Caco-2 (cell line): ENCODE data around the gene MAN2A1. TPM values are rescaled to one million over a fixed set of nuclear protein-coding genes. Genes with fewer than 3 reads are reported as not detected.

Experiments
- BruUV-seq: library from RNA; stranded (reverse); fragments of 400-500 nt; replicated peaks from 2 replicates; lab custom pipeline; 2021; lab: Mats Ljungman, UMichigan
- CTCF ChIA-PET: fragments of 300-600 bp; sonication (Branson Sonifier 250); formaldehyde crosslinking; loops from one replicate; lab custom pipeline; 2022; ENCODE audit warnings: antibody characterized with exemption; lab: Charles Lee
- POLR2A ChIA-PET: fragments of 300-600 bp; sonication (Branson Sonifier 250); formaldehyde crosslinking; loops from one replicate; lab custom pipeline; 2022; ENCODE audit warnings: antibody characterized with exemption; lab: Charles Lee
- DNase-seq, 2 experiments: peaks; one replicate each; pipeline versions ENCODE4 v3.0.0 to v3.0.0-alpha.2; 2020 to 2022
- H3K27me3 ChIP-seq: replicated peaks from 2 replicates; pipeline ENCODE4 v1.6.0; 2011; ENCODE audit warnings: low read length; ENCODE audit not compliant: control insufficient read depth, insufficient read depth
- H3K36me3 ChIP-seq: 2 replicates; pipeline ENCODE4 v1.5.1; 2011; ENCODE audit warnings: low read length; ENCODE audit not compliant: control insufficient read depth, insufficient read depth
- H3K4me1 ChIP-seq: fragments of 250-450 bp; sonication (Bioruptor Pico); 2 replicates; pipeline ENCODE4 v1.5.1; 2020; ENCODE audit warnings: mild to moderate bottlenecking
- H3K4me3 ChIP-seq: 2 replicates; pipeline ENCODE4 v1.5.1; 2011; ENCODE audit warnings: low read depth, mild to moderate bottlenecking, control low read depth, low read length
- H3K9me3 ChIP-seq: fragments of 250-450 bp; sonication (Bioruptor Pico); 2 replicates; pipeline ENCODE4 v1.5.1; 2020; ENCODE audit warnings: mild to moderate bottlenecking, moderate library complexity
- H3K27ac Mint-ChIP-seq: one replicate; pipeline ENCODE4 v1.8.0; 2022; ENCODE audit warnings: mixed read lengths; ENCODE audit not compliant: unreplicated experiment
- H3K27me3 Mint-ChIP-seq: one replicate; pipeline ENCODE4 v1.8.0; 2022; ENCODE audit warnings: mixed read lengths; ENCODE audit not compliant: insufficient read depth, unreplicated experiment
- H3K36me3 Mint-ChIP-seq: one replicate; pipeline ENCODE4 v1.8.0; 2022; ENCODE audit warnings: mild to moderate bottlenecking, mixed read lengths; ENCODE audit not compliant: insufficient read depth, unreplicated experiment
- H3K4me1 Mint-ChIP-seq: one replicate; pipeline ENCODE4 v1.8.0; 2022; ENCODE audit warnings: low read depth, mixed read lengths; ENCODE audit not compliant: unreplicated experiment
- H3K4me3 Mint-ChIP-seq: one replicate; pipeline ENCODE4 v1.8.0; 2022; ENCODE audit warnings: mild to moderate bottlenecking, moderate library complexity, mixed read lengths; ENCODE audit not compliant: unreplicated experiment
- H3K9me3 Mint-ChIP-seq: one replicate; pipeline ENCODE4 v1.8.0; 2022; ENCODE audit warnings: mixed read lengths; ENCODE audit not compliant: unreplicated experiment
- intact Hi-C: fragments of 100-400 bp; cut with micrococcal nuclease; formaldehyde crosslinking; loops from one replicate; pipeline ENCODE4 v1.10.0; 2022; ENCODE audit not compliant: unreplicated experiment
- total RNA-seq: library from RNA; stranded (reverse); gene quantifications from 2 replicates; pipeline ENCODE4 v1.2.3, GENCODE V29; 2022
- TF ChIP-seq, protein P1 (sequence below), 2 experiments: fragments of 200-600 bp in 1 of 2; IDR thresholded peaks; 1 replicate in 1 of 2; 2 replicates in 1 of 2; pipeline versions ENCODE4 v1.5.1 to v1.8.0; 2011 to 2022; ENCODE audit warnings: antibody characterized with exemption in 1 of 2, control low read depth in 1 of 2, inconsistent platforms in 1 of 2, low read depth in 1 of 2, low read length in 1 of 2, mild to moderate bottlenecking in 1 of 2, moderate library complexity in 1 of 2; ENCODE audit not compliant: insufficient read depth in 1 of 2, severe bottlenecking in 1 of 2, unreplicated experiment in 1 of 2

The MAN2A1 gene
- total RNA-seq, 1 experiment from 2014 or later: 57.3 TPM

DNA sequence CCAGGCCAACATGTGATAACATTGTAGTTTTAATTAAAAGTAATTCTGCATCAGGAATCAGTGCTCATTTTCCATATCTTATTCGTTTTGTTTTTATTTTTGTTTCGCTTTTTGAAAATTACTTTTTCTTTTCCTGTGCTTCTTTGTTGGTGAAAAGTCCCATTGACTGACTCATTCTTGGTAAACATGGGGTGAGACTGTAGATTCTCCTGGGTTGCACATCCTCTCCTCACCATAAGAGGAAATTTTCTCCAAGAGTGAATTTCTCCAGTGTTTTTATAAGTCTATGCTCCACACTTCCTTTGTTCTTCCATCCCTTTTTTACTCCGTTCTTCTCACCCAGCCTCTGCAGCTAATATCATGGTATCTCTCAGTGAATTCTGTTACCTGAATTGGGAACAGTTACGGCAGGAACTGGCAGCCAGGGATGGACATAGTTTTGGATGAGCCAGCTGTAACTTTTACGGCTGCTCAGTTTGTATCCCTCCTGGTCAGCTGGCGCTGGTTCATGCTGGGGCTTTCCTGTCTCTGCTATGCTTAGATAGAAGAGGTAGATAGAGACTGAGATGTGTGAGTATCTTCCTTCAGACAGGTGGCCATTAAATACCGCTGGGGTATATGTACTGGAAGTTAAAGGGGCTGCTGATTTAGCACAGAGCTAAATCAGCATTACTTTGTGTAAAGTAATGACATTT, 80.0 kb downstream of the MAN2A1 start:
- H3K36me3 ChIP-seq: no peaks in the 10 kb centered on the region
- DNase-seq: no peak
- TF ChIP-seq, protein P1, sequence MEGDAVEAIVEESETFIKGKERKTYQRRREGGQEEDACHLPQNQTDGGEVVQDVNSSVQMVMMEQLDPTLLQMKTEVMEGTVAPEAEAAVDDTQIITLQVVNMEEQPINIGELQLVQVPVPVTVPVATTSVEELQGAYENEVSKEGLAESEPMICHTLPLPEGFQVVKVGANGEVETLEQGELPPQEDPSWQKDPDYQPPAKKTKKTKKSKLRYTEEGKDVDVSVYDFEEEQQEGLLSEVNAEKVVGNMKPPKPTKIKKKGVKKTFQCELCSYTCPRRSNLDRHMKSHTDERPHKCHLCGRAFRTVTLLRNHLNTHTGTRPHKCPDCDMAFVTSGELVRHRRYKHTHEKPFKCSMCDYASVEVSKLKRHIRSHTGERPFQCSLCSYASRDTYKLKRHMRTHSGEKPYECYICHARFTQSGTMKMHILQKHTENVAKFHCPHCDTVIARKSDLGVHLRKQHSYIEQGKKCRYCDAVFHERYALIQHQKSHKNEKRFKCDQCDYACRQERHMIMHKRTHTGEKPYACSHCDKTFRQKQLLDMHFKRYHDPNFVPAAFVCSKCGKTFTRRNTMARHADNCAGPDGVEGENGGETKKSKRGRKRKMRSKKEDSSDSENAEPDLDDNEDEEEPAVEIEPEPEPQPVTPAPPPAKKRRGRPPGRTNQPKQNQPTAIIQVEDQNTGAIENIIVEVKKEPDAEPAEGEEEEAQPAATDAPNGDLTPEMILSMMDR (IDR thresholded peaks at IDR 0.05; ENCODE audit: insufficient read depth in 1 of 2, low read depth in 1 of 2, low read length in 1 of 2, severe bottlenecking in 1 of 2, unreplicated experiment in 1 of 2): no peak
- H3K4me3 ChIP-seq: no peak overlapping the region
- H3K4me1 ChIP-seq: peaks cover 3% of the 10 kb centered on the region; the same call in 1 of the 2 replicates
- no peaks in the 10 kb centered on the region for H3K9me3 ChIP-seq
- H3K27me3 ChIP-seq: no peaks in the 10 kb centered on the region
- Mint-ChIP-seq H3K4me3 (no peak overlapping the region), H3K4me1 (peaks cover 6% of the 10 kb centered on the region), H3K36me3 (peaks cover 19% of the 10 kb centered on the region), H3K27ac (no peak overlapping the region), H3K27me3 (no peaks in the 10 kb centered on the region), H3K9me3 (no peaks in the 10 kb centered on the region)
- intact Hi-C loops: no loop called here
- ChIA-PET CTCF (no interaction called here), POLR2A (no interaction called here)
- BruUV-seq: no TSS peak

DNA sequence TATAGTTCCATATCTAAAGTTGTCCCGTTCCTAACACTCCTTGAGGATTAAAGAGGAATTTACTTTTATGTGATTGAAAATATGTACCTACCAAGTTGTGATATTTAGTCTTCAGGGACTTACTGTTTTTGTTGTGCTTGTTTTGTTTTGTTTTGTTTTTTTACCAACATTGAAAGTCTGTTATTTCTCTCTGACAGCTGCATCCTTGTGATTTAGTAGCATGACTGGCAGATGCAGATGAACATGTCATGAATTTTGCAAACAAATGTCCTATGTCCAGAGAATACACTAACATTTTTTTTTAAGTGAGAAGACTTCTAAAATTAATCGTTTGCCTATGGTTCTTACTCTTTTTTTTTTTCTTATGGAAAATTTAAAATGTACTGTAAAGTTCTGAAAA, 85.4 kb downstream of the MAN2A1 start:
- BruUV-seq: no TSS peak
- CTCF ChIA-PET: no interaction called here
- H3K27me3 Mint-ChIP-seq: no peaks in the 10 kb centered on the region
- H3K9me3 ChIP-seq: no peaks in the 10 kb centered on the region
- TF ChIP-seq, protein P1 (IDR thresholded peaks at IDR 0.05; ENCODE audit: insufficient read depth in 1 of 2, low read depth in 1 of 2, low read length in 1 of 2, severe bottlenecking in 1 of 2, unreplicated experiment in 1 of 2): no peak
- H3K4me3 ChIP-seq: no peak overlapping the region
- no peak overlapping the region for H3K27ac Mint-ChIP-seq
- H3K4me3 Mint-ChIP-seq: no peak overlapping the region
- H3K4me1 Mint-ChIP-seq: no peaks in the 10 kb centered on the region
- intact Hi-C loops: no loop called here
- no peaks in the 10 kb centered on the region for H3K9me3 Mint-ChIP-seq
- POLR2A ChIA-PET: no interaction called here
- no peak for DNase-seq
- no peaks in the 10 kb centered on the region for H3K36me3 ChIP-seq
- peaks cover 5% of the 10 kb centered on the region for H3K36me3 Mint-ChIP-seq
- H3K4me1 ChIP-seq: no peaks in the 10 kb centered on the region
- H3K27me3 ChIP-seq: no peaks in the 10 kb centered on the region

DNA sequence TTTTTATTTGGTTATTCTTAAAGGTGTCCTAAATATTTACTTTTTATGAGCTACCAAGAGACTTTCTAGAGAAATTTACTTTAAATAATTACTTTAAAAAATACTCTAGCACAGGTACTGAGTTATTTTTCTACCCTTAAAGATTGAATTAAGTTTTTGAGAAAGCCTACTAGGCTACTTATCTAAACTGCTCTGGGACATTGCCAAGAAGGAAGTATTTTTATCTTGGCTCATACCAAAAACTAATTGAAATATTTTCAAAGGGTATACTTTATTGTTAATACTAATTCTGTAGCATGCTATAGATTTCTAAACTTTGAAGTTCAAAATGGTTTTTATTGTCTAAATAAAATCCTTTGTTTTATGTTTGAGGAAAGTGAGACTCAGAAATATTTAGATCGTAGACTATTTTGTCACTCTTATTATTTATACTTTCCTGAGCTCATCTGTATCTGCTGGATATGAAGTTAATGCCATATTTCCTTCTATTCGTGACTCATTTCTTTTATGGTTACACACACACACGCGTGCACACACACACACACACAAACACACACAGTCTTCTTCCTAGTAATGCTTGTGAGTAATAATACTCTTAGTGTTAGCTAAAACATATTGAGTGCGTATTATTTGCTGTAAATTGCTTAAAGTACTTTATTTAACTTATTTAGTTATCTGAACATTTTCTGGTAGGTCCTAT, 89.5 kb downstream of the MAN2A1 start:
- TF ChIP-seq, protein P1 (IDR thresholded peaks at IDR 0.05; ENCODE audit: insufficient read depth in 1 of 2, low read depth in 1 of 2, low read length in 1 of 2, severe bottlenecking in 1 of 2, unreplicated experiment in 1 of 2): no peak

More for the DNA sequence above, 89.5 kb downstream of the MAN2A1 start:
- BruUV-seq: no TSS peak
- DNase-seq: no peak
- Histone ChIP-seq H3K4me3 (no peak overlapping the region), H3K4me1 (peaks cover 3% of the 10 kb centered on the region; the same call in 1 of the 2 replicates), H3K9me3 (no peaks in the 10 kb centered on the region), H3K36me3 (no peaks in the 10 kb centered on the region), H3K27me3 (no peaks in the 10 kb centered on the region)
- CTCF ChIA-PET: no interaction called here
- POLR2A ChIA-PET: no interaction called here
- H3K36me3 Mint-ChIP-seq: no peaks in the 10 kb centered on the region
- H3K4me3 Mint-ChIP-seq: no peak overlapping the region
- H3K27me3 Mint-ChIP-seq: no peaks in the 10 kb centered on the region
- no peaks in the 10 kb centered on the region for H3K9me3 Mint-ChIP-seq
- H3K4me1 Mint-ChIP-seq: no peaks in the 10 kb centered on the region
- no peak overlapping the region for H3K27ac Mint-ChIP-seq
- intact Hi-C loops: no loop called here
